CD1c-positive myeloid dendritic cell (primary cell): ENCODE data around the gene MMP15.
"Not testable (repeated sequence)": the region's sequence is repeated elsewhere in the genome, so short reads cannot be mapped to it uniquely, and the experiment has no call there.

Experiments used
- DNase-seq: peaks from one replicate; pipeline ENCODE4 v3.0.0-alpha.2; 2016; ENCODE audit errors: extremely low spot score

MMP15 gene

GRCh38 chr16:58025351-58026138, at the start of gene MMP15:
TSS of gene MMP15 (plus strand) at chr16:58025754. CDS start at chr16:58026351, 597 bp downstream.
- peak; percentile 42 for DNase-seq

GRCh38 chr16:57976331-57976796, 49.2 kb upstream of the MMP15 start:
- no peak for DNase-seq

- DNase-seq, result no peak
Measured at GRCh38 chr16:57977418-57978069, 48.0 kb upstream of the MMP15 start.

GRCh38 chr16:57978070-57978465, 47.5 kb upstream of the MMP15 start:
- not testable (repeated sequence) for DNase-seq

- DNase-seq, result no peak
Measured at GRCh38 chr16:57979006-57979585, 46.5 kb upstream of the MMP15 start.

GRCh38 chr16:57981636-57982035, 43.9 kb upstream of the MMP15 start:
- DNase-seq, result no peak

GRCh38 chr16:57982385-57982784, 43.2 kb upstream of the MMP15 start:
- DNase-seq, result no peak

- DNase-seq, result peak; percentile 85
Measured at GRCh38 chr16:57984443-57985203, 40.9 kb upstream of the MMP15 start.

GRCh38 chr16:57985204-57986181, 40.1 kb upstream of the MMP15 start:
- no peak for DNase-seq

- DNase-seq, result no peak
Measured at GRCh38 chr16:57986196-57986595, 39.4 kb upstream of the MMP15 start.

- DNase-seq, result no peak
Measured at GRCh38 chr16:57987441-57988177, 37.9 kb upstream of the MMP15 start.

GRCh38 chr16:57988929-57989328, 36.6 kb upstream of the MMP15 start:
- DNase-seq, result no peak

GRCh38 chr16:57991551-57992059, 33.9 kb upstream of the MMP15 start:
- DNase-seq, result no peak

GRCh38 chr16:57992084-57992483, 33.5 kb upstream of the MMP15 start:
- DNase-seq, result no peak

GRCh38 chr16:57993438-57993837, 32.1 kb upstream of the MMP15 start:
- no peak for DNase-seq

- DNase-seq, result no peak
Measured at GRCh38 chr16:57993897-57994296, 31.7 kb upstream of the MMP15 start.

- DNase-seq, result no peak
Measured at GRCh38 chr16:57994361-57994760, 31.2 kb upstream of the MMP15 start.

GRCh38 chr16:57994778-57995177, 30.8 kb upstream of the MMP15 start:
- DNase-seq, result peak; percentile 74

GRCh38 chr16:57995721-57996405, 29.7 kb upstream of the MMP15 start:
- DNase-seq, result no peak
